HepG2 (cell line): ENCODE measurements around the gene DNMT3L. TPM values are rescaled to one million over a fixed set of nuclear protein-coding genes. Genes with fewer than 3 reads are reported as not detected.

Experiments
- ASH2L ChIP-seq: fragments of 300-600, 200-600 bp; sonication (generic); IDR thresholded peaks from 2 replicates; pipeline ENCODE4 v1.7.0; 2017; ENCODE audit warnings: low read depth, mild to moderate bottlenecking, moderate library complexity, mixed read lengths, low read length; ENCODE audit not compliant: insufficient read length
- HDAC2 ChIP-seq: sonication (generic); formaldehyde crosslinking; IDR thresholded peaks from 2 replicates; pipeline ENCODE4 v1.4.0; 2020; ENCODE audit warnings: missing genetic modification reagents
- HOMEZ ChIP-seq: IDR thresholded peaks from 2 replicates; pipeline ENCODE4 v1.6.1; 2016; ENCODE audit warnings: low read depth
- IRF2 ChIP-seq: IDR thresholded peaks from 2 replicates; pipeline ENCODE4 v1.6.1; 2018; ENCODE audit warnings: missing genetic modification reagents, missing compliant biosample characterization
- KDM2A ChIP-seq: sonication (generic); formaldehyde crosslinking; IDR thresholded peaks from 2 replicates; pipeline ENCODE4 v1.4.0; 2020; ENCODE audit warnings: low read depth, missing genetic modification reagents, borderline replicate concordance
- KDM5B ChIP-seq: sonication (generic); formaldehyde crosslinking; IDR thresholded peaks from 2 replicates; pipeline ENCODE4 v1.4.0; 2020; ENCODE audit warnings: missing genetic modification reagents, mild to moderate bottlenecking, borderline replicate concordance
- PATZ1 ChIP-seq: sonication (generic); formaldehyde crosslinking; IDR thresholded peaks from 2 replicates; pipeline ENCODE4 v1.4.0; 2020; ENCODE audit warnings: missing genetic modification reagents
- SOX5 ChIP-seq: IDR thresholded peaks from 2 replicates; pipeline ENCODE4 v1.6.1; 2016; ENCODE audit warnings: borderline replicate concordance
- ZMYM2 ChIP-seq: sonication (generic); formaldehyde crosslinking; IDR thresholded peaks from 2 replicates; pipeline ENCODE4 v1.8.0; 2022; ENCODE audit warnings: mild to moderate bottlenecking, missing genetic modification reagents
- ZNF34 ChIP-seq: sonication (generic); formaldehyde crosslinking; IDR thresholded peaks from 2 replicates; pipeline ENCODE4 v1.4.0; 2020; ENCODE audit warnings: mild to moderate bottlenecking, missing genetic modification reagents, borderline replicate concordance
- ZNF343 ChIP-seq: sonication (generic); formaldehyde crosslinking; IDR thresholded peaks from 2 replicates; pipeline ENCODE4 v1.4.0; 2020; ENCODE audit warnings: mild to moderate bottlenecking, missing genetic modification reagents
- ZNF350 ChIP-seq: sonication (generic); formaldehyde crosslinking; IDR thresholded peaks from 2 replicates; pipeline ENCODE4 v1.4.0; 2020; ENCODE audit warnings: mild to moderate bottlenecking, low read depth, missing genetic modification reagents, borderline replicate concordance
- ZNF503 ChIP-seq: sonication (generic); formaldehyde crosslinking; IDR thresholded peaks from 2 replicates; pipeline ENCODE4 v1.4.0; 2020; ENCODE audit warnings: missing genetic modification reagents
- ZNF556 ChIP-seq: sonication (generic); formaldehyde crosslinking; IDR thresholded peaks from 2 replicates; pipeline ENCODE4 v1.4.0; 2020; ENCODE audit warnings: mild to moderate bottlenecking, missing genetic modification reagents, borderline replicate concordance
- ZNF598 ChIP-seq: sonication (generic); formaldehyde crosslinking; IDR thresholded peaks from 2 replicates; pipeline ENCODE4 v1.5.1; 2020; ENCODE audit warnings: mild to moderate bottlenecking, missing genetic modification reagents, borderline replicate concordance
- ZNF605 ChIP-seq: sonication (generic); formaldehyde crosslinking; IDR thresholded peaks from 2 replicates; pipeline ENCODE4 v1.8.0; 2022; ENCODE audit warnings: mild to moderate bottlenecking, missing genetic modification reagents
- ZNF687 ChIP-seq: sonication (generic); formaldehyde crosslinking; IDR thresholded peaks from 2 replicates; pipeline ENCODE4 v1.5.1; 2020; ENCODE audit warnings: mild to moderate bottlenecking, missing genetic modification reagents, moderate library complexity
- polyA plus RNA-seq, 8 experiments: library from polyadenylated mRNA; depleted of rRNA in 3 of 8; stranded (reverse) in 7 of 8; unstranded in 1 of 8; fragments of >200 nt; fragmentation: Illumina TruSeq in 4 of 8; extraction: Trizol in 4 of 8; gene quantifications; 2 replicates each; pipeline versions ENCODE4 v1.2.1 to v1.2.3, GENCODE V29; 2011 to 2016; ENCODE audit warnings: low read depth in 4 of 8, missing spikeins in 1 of 8, mixed read lengths in 1 of 8; ENCODE audit not compliant: insufficient read depth in 1 of 8
- total RNA-seq, 5 experiments: library from RNA; depleted of rRNA; stranded (reverse); fragments of >200 nt; fragmentation: Illumina TruSeq; extraction: Trizol; gene quantifications; 2 replicates each; pipeline ENCODE4 v1.2.3, GENCODE V29; 2016; ENCODE audit warnings: low read depth in 1 of 5

DNMT3L gene
- total and polyA plus RNA-seq, 2 of the 13 experiments (the other 11 are each of a cell fraction or from before 2014, with no cell fraction given), result 0.75 to 1.7 TPM

GRCh38 chr21:44302573-44303401 lies 41.1 kb upstream of the DNMT3L start (continued):
- TF ChIP-seq PATZ1 (CRISPR knock-in tag) (peak; percentile 69), HDAC2 (CRISPR knock-in tag) (peak; percentile 74; the same call in 1 of the 2 replicates), ZNF605 (peak; percentile 32; the same call in 1 of the 2 replicates), ASH2L (peak; percentile 28), ZNF503 (CRISPR knock-in tag) (peak; percentile 9; the same call in 1 of the 2 replicates), ZNF687 (CRISPR knock-in tag) (peak; percentile 53), KDM5B (CRISPR knock-in tag) (0 out of 2 replicates have a peak, but pooled peaks have one; percentile 30), IRF2 (CRISPR knock-in tag) (0 out of 2 replicates have a peak, but pooled peaks have one; percentile 8), ZNF350 (CRISPR knock-in tag) (peak; percentile 29; the same call in 1 of the 2 replicates), ZNF34 (CRISPR knock-in tag) (0 out of 2 replicates have a peak, but pooled peaks have one; percentile 34), ZNF343 (peak; percentile 46; the same call in 1 of the 2 replicates), SOX5 (CRISPR knock-in tag) (0 out of 2 replicates have a peak, but pooled peaks have one; percentile 12), KDM2A (CRISPR knock-in tag) (peak; percentile 66; the same call in 1 of the 2 replicates), HOMEZ (CRISPR knock-in tag) (peak; percentile 33; the same call in 1 of the 2 replicates), ZNF556 (CRISPR knock-in tag) (peak; percentile 65; the same call in 1 of the 2 replicates), ZMYM2 (CRISPR knock-in tag) (peak; percentile 95), ZNF598 (CRISPR knock-in tag) (peak; percentile 76; the same call in 1 of the 2 replicates)
